HG03159 (cell line): ENCODE data around the gene ESPNL.
"Not testable (repeated sequence)": the region's sequence is repeated elsewhere in the genome, so short reads cannot be mapped to it uniquely, and the experiment has no call there.

Source experiments
- ATAC-seq: cut with Tn5 transposase; IDR thresholded peaks from one replicate; pipeline ENCODE4 v1.9.1; 2021; ENCODE audit warnings: mild to moderate bottlenecking, moderate library complexity; ENCODE audit not compliant: unreplicated experiment

Gene ESPNL

GRCh38 chr2:238168196-238169047 is 68.3 kb downstream of the ESPNL start:
- no peak for ATAC-seq

DNA sequence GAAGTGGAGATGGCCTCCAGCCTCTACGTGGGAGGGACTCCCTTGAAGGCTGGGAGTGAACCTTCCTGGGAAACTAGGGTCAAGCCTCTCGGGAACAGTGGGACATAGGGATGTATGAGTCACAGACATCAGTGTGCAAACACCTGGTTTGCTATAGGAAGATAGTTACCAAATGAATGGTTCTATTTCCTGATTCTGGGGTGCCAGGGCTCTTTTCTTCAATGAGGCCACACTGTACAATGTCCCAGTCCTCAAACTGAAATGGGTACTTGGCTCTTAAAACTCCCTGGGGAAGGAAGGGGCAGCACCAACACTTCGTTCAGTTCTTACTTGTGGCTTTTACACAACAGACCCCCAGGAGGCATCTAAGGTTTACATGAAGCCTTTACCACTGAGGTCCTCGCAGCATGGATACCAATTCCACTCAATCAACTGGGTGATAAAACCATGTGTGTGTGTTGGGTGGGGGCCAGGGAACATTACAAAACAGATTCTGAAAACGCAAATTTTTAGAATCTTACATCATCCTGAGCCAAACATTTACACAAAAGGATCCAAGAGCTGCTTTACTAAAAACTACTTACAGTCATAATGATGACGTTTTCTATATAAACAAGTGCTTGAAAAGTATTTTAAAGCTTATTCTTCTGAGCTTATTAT is 69.0 kb downstream of the ESPNL start:
- no peak for ATAC-seq

GRCh38 chr2:238169708-238170251 is 69.6 kb downstream of the ESPNL start:
- no peak for ATAC-seq

DNA sequence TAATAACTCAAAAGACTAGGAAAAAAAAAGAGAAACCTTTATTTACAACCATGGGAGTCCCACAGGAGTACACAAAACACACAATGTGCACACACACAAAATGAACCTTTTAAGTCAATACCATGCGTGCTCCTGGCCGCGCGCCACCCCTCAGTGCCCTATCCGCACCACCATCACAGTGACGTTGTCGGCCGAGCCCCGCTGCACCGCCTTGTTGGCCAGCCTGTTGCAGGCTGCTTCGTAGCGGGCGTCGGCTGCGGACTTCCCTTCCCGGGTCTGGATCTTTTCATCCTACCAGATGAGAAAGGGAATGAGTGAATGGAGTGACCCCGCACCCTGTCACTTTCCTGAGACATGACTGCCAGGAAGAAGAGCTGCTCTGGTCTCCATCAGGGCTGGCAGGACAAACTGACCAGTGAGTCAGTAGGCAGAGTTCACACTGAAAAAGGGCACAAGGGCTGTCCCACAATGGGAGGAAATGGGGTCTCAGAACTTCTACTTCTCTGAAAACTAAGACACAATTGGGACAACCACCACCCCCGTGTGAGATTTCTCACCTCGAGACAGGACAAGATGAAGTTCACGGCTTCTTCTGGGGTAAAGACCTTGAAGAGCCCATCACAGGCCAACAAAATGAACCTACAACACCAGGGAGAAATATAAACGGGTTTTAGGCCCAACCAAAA is 70.4 kb downstream of the ESPNL start:
- no peak for ATAC-seq

GRCh38 chr2:238171072-238171431 is 70.9 kb downstream of the ESPNL start:
- ATAC-seq, result not testable (repeated sequence)

GRCh38 chr2:238171575-238172187 is 71.5 kb downstream of the ESPNL start:
- no peak for ATAC-seq

DNA sequence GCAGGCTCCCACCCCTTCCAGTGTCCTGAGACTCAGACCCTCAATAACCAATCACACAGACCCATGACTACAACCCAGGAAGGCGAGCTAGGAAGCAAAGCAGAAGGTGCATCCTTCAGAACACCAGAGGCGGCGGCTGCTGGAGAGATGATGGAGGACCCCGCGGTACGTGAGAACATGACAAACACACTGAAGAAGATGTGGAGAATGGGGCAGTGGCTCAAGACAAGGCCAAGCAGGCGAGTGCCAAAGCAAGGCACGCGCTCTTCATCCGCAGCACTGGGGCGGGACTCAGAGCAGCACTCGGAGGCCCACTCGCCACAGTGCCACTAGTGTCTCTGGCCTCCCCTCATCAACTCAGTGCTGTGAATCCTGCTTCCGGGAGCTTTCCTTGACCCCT is 72.3 kb downstream of the ESPNL start:
- no peak for ATAC-seq

DNA sequence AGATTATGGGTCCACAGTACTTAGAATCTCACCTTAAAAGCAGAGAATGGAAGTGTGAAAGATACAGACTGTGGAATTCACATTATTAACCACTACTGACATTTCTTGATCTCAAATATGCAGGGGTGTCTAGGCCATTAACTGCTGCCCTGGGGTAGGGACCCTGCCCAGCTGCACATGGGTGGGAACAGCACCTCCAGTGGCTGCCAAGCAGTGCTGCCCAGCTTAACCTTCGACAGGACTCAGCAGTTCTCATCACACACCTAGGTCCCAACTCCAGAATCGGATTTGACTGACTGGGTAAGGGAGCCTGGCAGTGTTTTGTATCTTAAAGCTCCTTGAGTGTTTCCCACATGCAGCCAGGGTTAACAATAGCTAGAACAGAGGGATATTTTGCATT is 73.6 kb downstream of the ESPNL start:
- no peak for ATAC-seq

GRCh38 chr2:238174291-238174690 is 74.2 kb downstream of the ESPNL start:
- ATAC-seq, result no peak

GRCh38 chr2:238174701-238175100 is 74.6 kb downstream of the ESPNL start:
- no peak for ATAC-seq

DNA sequence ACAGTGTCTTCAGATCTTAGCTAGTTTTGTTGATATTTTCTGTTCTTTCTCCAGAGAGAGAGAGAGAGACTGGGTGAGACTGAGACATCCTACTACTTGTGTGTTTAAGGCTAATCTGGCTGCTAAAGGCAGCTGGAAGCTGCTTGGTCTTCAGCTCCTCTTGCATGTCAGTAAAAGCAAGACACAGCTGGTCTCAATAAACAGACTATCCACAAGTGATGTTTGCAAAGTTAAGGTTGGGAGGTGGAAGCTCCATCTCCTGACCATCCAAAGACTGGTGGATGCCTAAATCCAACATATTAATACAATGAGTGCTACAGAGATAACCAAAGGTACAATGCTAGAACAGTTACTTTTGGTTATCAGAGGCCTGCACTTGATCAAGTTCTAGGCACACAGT is 76.5 kb downstream of the ESPNL start:
- ATAC-seq, result no peak

- no peak for ATAC-seq
Measured at GRCh38 chr2:238180554-238180953, 80.4 kb downstream of the ESPNL start.

- ATAC-seq, result no peak
Measured at GRCh38 chr2:238182362-238182761, 82.2 kb downstream of the ESPNL start.
